ENCODE results near the gene CDR2.
"Not testable (repeated sequence)": the region's sequence is repeated elsewhere in the genome, so short reads cannot be mapped to it uniquely, and the experiment has no call there.

Gene CDR2

GRCh38 chr16:22375117-22375962 is 921 bp upstream of the CDR2 start:
- DNase-seq = peak; percentile 48

GRCh38 chr16:22373662-22374310 is 633 bp downstream of the CDR2 start:
- DNase-seq = no peak

- no peak for DNase-seq
Observed at GRCh38 chr16:22372882-22373661, 1.3 kb downstream of the CDR2 start.

- no peak for DNase-seq
Observed at GRCh38 chr16:22370038-22370820, 4.2 kb downstream of the CDR2 start.

- no peak for DNase-seq
Observed at GRCh38 chr16:22369221-22369811, 5.1 kb downstream of the CDR2 start.

- not testable (repeated sequence) for DNase-seq
Observed at GRCh38 chr16:22368200-22368826, 6.1 kb downstream of the CDR2 start.

- DNase-seq = no peak
Observed at GRCh38 chr16:22366889-22367288, 7.5 kb downstream of the CDR2 start.

GRCh38 chr16:22366371-22366770 is 8.0 kb downstream of the CDR2 start:
- DNase-seq = no peak

- no peak for DNase-seq
Observed at GRCh38 chr16:22364241-22364640, 10.2 kb downstream of the CDR2 start.

- DNase-seq = no peak
Observed at GRCh38 chr16:22360963-22361659, 13.3 kb downstream of the CDR2 start.

- DNase-seq = no peak
Observed at GRCh38 chr16:22359679-22360078, 14.7 kb downstream of the CDR2 start.

GRCh38 chr16:22358000-22358399 is 16.4 kb downstream of the CDR2 start:
- no peak for DNase-seq

- DNase-seq = no peak
Observed at GRCh38 chr16:22357635-22357971, 16.8 kb downstream of the CDR2 start.

GRCh38 chr16:22356930-22357634 is 17.3 kb downstream of the CDR2 start:
- DNase-seq = no peak

- no peak for DNase-seq
Observed at GRCh38 chr16:22355487-22355908, 18.9 kb downstream of the CDR2 start.

- no peak for DNase-seq
Observed at GRCh38 chr16:22353933-22354541, 20.4 kb downstream of the CDR2 start.

- no peak for DNase-seq
Observed at GRCh38 chr16:22353191-22353919, 21.1 kb downstream of the CDR2 start.

GRCh38 chr16:22352723-22353122 is 21.7 kb downstream of the CDR2 start:
- no peak for DNase-seq

GRCh38 chr16:22352140-22352539 is 22.3 kb downstream of the CDR2 start:
- DNase-seq = no peak
